ENCODE results near the gene MYO5C. TPM values are rescaled to one million over a fixed set of nuclear protein-coding genes. Genes with fewer than 3 reads are reported as not detected.

MYO5C gene
- total RNA-seq, 1 experiment from 2014 or later, result 2.9 TPM

- Histone ChIP-seq H3K9me3 (replicated peaks) (no peaks in the 10 kb centered on the region), H3K4me3 (no peak overlapping the region), H3K36me3 (no peaks in the 10 kb centered on the region), H3K27ac (no peak overlapping the region), H3K27me3 (no peaks in the 10 kb centered on the region), H3K4me1 (peaks cover 4% of the 10 kb centered on the region; the same call in 1 of the 2 replicates)
- DNase-seq, result peak; percentile 35 to 47
Measured at GRCh38 chr15:52228921-52229320, 66.7 kb downstream of the MYO5C start.

GRCh38 chr15:52227456-52227855, 68.1 kb downstream of the MYO5C start:
- peak; percentile 70 to 86 for DNase-seq
- H3K36me3 ChIP-seq, result no peaks in the 10 kb centered on the region

GRCh38 chr15:52225230-52225629, 70.4 kb downstream of the MYO5C start:
- Histone ChIP-seq H3K36me3 (no peaks in the 10 kb centered on the region), H3K9me3 (replicated peaks) (no peaks in the 10 kb centered on the region), H3K4me1 (peaks cover 4% of the 10 kb centered on the region; the same call in 1 of the 2 replicates), H3K27me3 (no peaks in the 10 kb centered on the region), H3K27ac (no peak overlapping the region), H3K4me3 (no peak overlapping the region)
- DNase-seq, result no peak

More at GRCh38 chr15:52227456-52227855, 68.1 kb downstream of the MYO5C start:
- Histone ChIP-seq H3K4me1 (peaks cover 4% of the 10 kb centered on the region; the same call in 1 of the 2 replicates), H3K27ac (no peak overlapping the region), H3K4me3 (no peak overlapping the region), H3K9me3 (replicated peaks) (no peaks in the 10 kb centered on the region), H3K27me3 (no peaks in the 10 kb centered on the region)

GRCh38 chr15:52224211-52224610, 71.4 kb downstream of the MYO5C start:
- no peak overlapping the region for H3K27ac ChIP-seq
- no peaks in the 10 kb centered on the region for H3K36me3 ChIP-seq
- peaks cover 4% of the 10 kb centered on the region; the same call in 1 of the 2 replicates for H3K4me1 ChIP-seq
- H3K4me3 ChIP-seq, result no peak overlapping the region
- DNase-seq, result no peak
- no peaks in the 10 kb centered on the region for H3K9me3 ChIP-seq (replicated peaks)
- H3K27me3 ChIP-seq, result no peaks in the 10 kb centered on the region

- Histone ChIP-seq H3K27me3 (no peaks in the 10 kb centered on the region), H3K4me1 (no peaks in the 10 kb centered on the region), H3K9me3 (replicated peaks) (no peaks in the 10 kb centered on the region), H3K4me3 (no peak overlapping the region), H3K27ac (no peak overlapping the region), H3K36me3 (no peaks in the 10 kb centered on the region)
- no peak for DNase-seq
Measured at GRCh38 chr15:52221730-52222129, 73.9 kb downstream of the MYO5C start.

GRCh38 chr15:52220937-52221660, 74.5 kb downstream of the MYO5C start:
- H3K4me1 ChIP-seq, result no peaks in the 10 kb centered on the region
- no peaks in the 10 kb centered on the region for H3K36me3 ChIP-seq
- DNase-seq, result no peak
- H3K27me3 ChIP-seq, result no peaks in the 10 kb centered on the region
- no peak overlapping the region for H3K27ac ChIP-seq
- no peak overlapping the region for H3K4me3 ChIP-seq
- H3K9me3 ChIP-seq (replicated peaks), result no peaks in the 10 kb centered on the region

- Histone ChIP-seq H3K4me1 (no peaks in the 10 kb centered on the region), H3K27me3 (no peaks in the 10 kb centered on the region), H3K27ac (no peak overlapping the region), H3K36me3 (no peaks in the 10 kb centered on the region), H3K9me3 (replicated peaks) (no peaks in the 10 kb centered on the region), H3K4me3 (no peak overlapping the region)
- peak; percentile 25 to 27 for DNase-seq
Measured at GRCh38 chr15:52220251-52220650, 75.4 kb downstream of the MYO5C start.

GRCh38 chr15:52218816-52219215, 76.8 kb downstream of the MYO5C start:
- Histone ChIP-seq H3K9me3 (replicated peaks) (no peaks in the 10 kb centered on the region), H3K27ac (no peak overlapping the region), H3K4me1 (peaks cover 4% of the 10 kb centered on the region; the same call in 1 of the 2 replicates), H3K4me3 (no peak overlapping the region), H3K27me3 (no peaks in the 10 kb centered on the region), H3K36me3 (no peaks in the 10 kb centered on the region)
- no peak for DNase-seq

GRCh38 chr15:52218371-52218770, 77.2 kb downstream of the MYO5C start:
- H3K27ac ChIP-seq, result no peak overlapping the region
- H3K4me1 ChIP-seq, result peaks cover 8% of the 10 kb centered on the region; the same call in 1 of the 2 replicates
- no peak overlapping the region for H3K4me3 ChIP-seq
- H3K36me3 ChIP-seq, result no peaks in the 10 kb centered on the region
- no peaks in the 10 kb centered on the region for H3K27me3 ChIP-seq
- no peak for DNase-seq
- no peaks in the 10 kb centered on the region for H3K9me3 ChIP-seq (replicated peaks)

- no peaks in the 10 kb centered on the region for H3K27me3 ChIP-seq
- H3K4me3 ChIP-seq, result no peak overlapping the region
- H3K27ac ChIP-seq, result no peak overlapping the region
- no peaks in the 10 kb centered on the region for H3K9me3 ChIP-seq (replicated peaks)
- H3K4me1 ChIP-seq, result peaks cover 9% of the 10 kb centered on the region; the same call in 1 of the 2 replicates
- DNase-seq, result no peak
- no peaks in the 10 kb centered on the region for H3K36me3 ChIP-seq
Measured at GRCh38 chr15:52217186-52217585, 78.4 kb downstream of the MYO5C start.

- Histone ChIP-seq H3K27ac (no peak overlapping the region), H3K27me3 (no peaks in the 10 kb centered on the region), H3K9me3 (replicated peaks) (no peaks in the 10 kb centered on the region), H3K4me1 (peaks cover 9% of the 10 kb centered on the region; the same call in 1 of the 2 replicates), H3K36me3 (no peaks in the 10 kb centered on the region), H3K4me3 (no peak overlapping the region)
- DNase-seq, result no peak
Measured at GRCh38 chr15:52214553-52214952, 81.1 kb downstream of the MYO5C start.

- H3K27me3 ChIP-seq, result no peaks in the 10 kb centered on the region
Measured at GRCh38 chr15:52213206-52213605, 82.4 kb downstream of the MYO5C start.

GRCh38 chr15:52208306-52208946, 87.2 kb downstream of the MYO5C start:
- Histone ChIP-seq H3K27ac (no peak overlapping the region), H3K4me3 (no peak overlapping the region), H3K4me1 (peaks cover 1% of the 10 kb centered on the region; the same call in 1 of the 2 replicates), H3K9me3 (replicated peaks) (no peaks in the 10 kb centered on the region), H3K27me3 (no peaks in the 10 kb centered on the region), H3K36me3 (no peaks in the 10 kb centered on the region)
- peak; percentile 76 to 86 for DNase-seq

More at GRCh38 chr15:52213206-52213605, 82.4 kb downstream of the MYO5C start:
- no peaks in the 10 kb centered on the region for H3K36me3 ChIP-seq
- H3K27ac ChIP-seq, result no peak overlapping the region
- DNase-seq, result peak in 1 of 2 experiments; percentile 13
- peaks cover 9% of the 10 kb centered on the region; the same call in 1 of the 2 replicates for H3K4me1 ChIP-seq
- no peaks in the 10 kb centered on the region for H3K9me3 ChIP-seq (replicated peaks)
- no peak overlapping the region for H3K4me3 ChIP-seq

GRCh38 chr15:52207191-52207590, 88.4 kb downstream of the MYO5C start:
- Histone ChIP-seq H3K27ac (no peak overlapping the region), H3K9me3 (replicated peaks) (no peaks in the 10 kb centered on the region), H3K27me3 (no peaks in the 10 kb centered on the region), H3K4me1 (no peaks in the 10 kb centered on the region), H3K4me3 (no peak overlapping the region), H3K36me3 (no peaks in the 10 kb centered on the region)
- no peak for DNase-seq

- no peaks in the 10 kb centered on the region for H3K27me3 ChIP-seq
- DNase-seq, result no peak
- no peaks in the 10 kb centered on the region for H3K4me1 ChIP-seq
- H3K36me3 ChIP-seq, result no peaks in the 10 kb centered on the region
- no peak overlapping the region for H3K27ac ChIP-seq
- no peak overlapping the region for H3K4me3 ChIP-seq
- H3K9me3 ChIP-seq (replicated peaks), result no peaks in the 10 kb centered on the region
Measured at GRCh38 chr15:52206446-52206845, 89.2 kb downstream of the MYO5C start.

All from SJCRH30 (cell line).